8988T (cell line): ENCODE data around the gene C19orf81.
"Not testable (repeated sequence)": the region's sequence is repeated elsewhere in the genome, so short reads cannot be mapped to it uniquely, and the experiment has no call there.

ENCODE experiments used
- DNase-seq: peaks from one replicate; pipeline ENCODE4 v3.0.0; 2011

C19orf81 gene

GRCh38 chr19:50649433-50650391 is at the start of gene C19orf81:
C19orf81 (plus strand) TSS chr19:50649445; CDS start chr19:50649445, 0 bp downstream.
- DNase-seq, result no peak

GRCh38 chr19:50601407-50602088 is 47.7 kb upstream of the C19orf81 start:
- DNase-seq, result no peak

- no peak for DNase-seq
These were observed 47.2 kb upstream of the C19orf81 start for GRCh38 chr19:50602089-50602422.

GRCh38 chr19:50602496-50602895 is 46.7 kb upstream of the C19orf81 start:
- no peak for DNase-seq

- DNase-seq, result no peak
These were observed 46.3 kb upstream of the C19orf81 start for GRCh38 chr19:50602935-50603334.

- not testable (repeated sequence) for DNase-seq
These were observed 44.8 kb upstream of the C19orf81 start for GRCh38 chr19:50604264-50605073.

- DNase-seq, result not testable (repeated sequence)
These were observed 43.0 kb upstream of the C19orf81 start for GRCh38 chr19:50606059-50606836.

- DNase-seq, result no peak
These were observed 41.9 kb upstream of the C19orf81 start for GRCh38 chr19:50607388-50607787.

GRCh38 chr19:50607874-50608785 is 41.1 kb upstream of the C19orf81 start:
- DNase-seq, result no peak

- not testable (repeated sequence) for DNase-seq
These were observed 36.5 kb upstream of the C19orf81 start for GRCh38 chr19:50612504-50613404.

GRCh38 chr19:50618379-50618778 is 30.9 kb upstream of the C19orf81 start:
- DNase-seq, result not testable (repeated sequence)

GRCh38 chr19:50619184-50619583 is 30.1 kb upstream of the C19orf81 start:
- DNase-seq, result not testable (repeated sequence)

GRCh38 chr19:50620394-50620906 is 28.8 kb upstream of the C19orf81 start:
- DNase-seq, result not testable (repeated sequence)

GRCh38 chr19:50624949-50625600 is 24.2 kb upstream of the C19orf81 start:
- DNase-seq, result no peak

GRCh38 chr19:50626011-50626410 is 23.2 kb upstream of the C19orf81 start:
- no peak for DNase-seq

- no peak for DNase-seq
These were observed 22.4 kb upstream of the C19orf81 start for GRCh38 chr19:50626795-50627194.

- DNase-seq, result no peak
These were observed 21.1 kb upstream of the C19orf81 start for GRCh38 chr19:50628146-50628545.

- no peak for DNase-seq
These were observed 20.7 kb upstream of the C19orf81 start for GRCh38 chr19:50628551-50628950.

GRCh38 chr19:50629194-50629593 is 20.1 kb upstream of the C19orf81 start:
- no peak for DNase-seq
